C4-2B (cell line): ENCODE data around the gene CNTNAP5.

Experiments
- H3K27ac ChIP-seq: fragments of 450-650 bp; 2 replicates; pipeline ENCODE4 v1.5.1; 2017
- ZFX ChIP-seq: fragments of 450-650 bp; IDR thresholded peaks from 2 replicates; pipeline ENCODE4 v1.6.1; 2017
- TF ChIP-seq, protein P1 (sequence below): fragments of 450-650 bp; conservative IDR thresholded peaks from 2 replicates; pipeline ENCODE4 v1.5.1; 2017; ENCODE audit warnings: mild to moderate bottlenecking

The CNTNAP5 gene

DNA sequence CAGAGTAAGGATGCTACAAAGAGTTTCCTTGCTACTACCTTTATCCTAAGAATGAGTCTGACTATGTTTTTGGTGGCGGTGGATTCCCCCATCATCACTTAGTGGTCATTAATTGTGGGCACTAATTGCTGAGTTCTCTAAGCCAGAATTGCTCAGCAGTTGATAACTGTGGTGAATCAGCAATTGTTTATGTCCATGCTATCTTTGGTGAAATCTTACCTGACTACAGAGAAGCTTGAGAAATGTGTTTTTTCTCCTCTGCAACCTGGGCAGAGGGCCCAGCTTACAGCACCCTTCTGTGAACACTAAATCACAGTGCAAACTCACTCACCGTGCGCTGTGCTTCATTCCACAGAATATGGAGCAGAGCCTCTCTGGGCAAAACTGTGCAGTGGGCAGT is 683.6 kb downstream of the CNTNAP5 start:
- H3K27ac ChIP-seq: no peak overlapping the region; the same call in 1 of the 2 replicates
- TF ChIP-seq, protein P1, sequence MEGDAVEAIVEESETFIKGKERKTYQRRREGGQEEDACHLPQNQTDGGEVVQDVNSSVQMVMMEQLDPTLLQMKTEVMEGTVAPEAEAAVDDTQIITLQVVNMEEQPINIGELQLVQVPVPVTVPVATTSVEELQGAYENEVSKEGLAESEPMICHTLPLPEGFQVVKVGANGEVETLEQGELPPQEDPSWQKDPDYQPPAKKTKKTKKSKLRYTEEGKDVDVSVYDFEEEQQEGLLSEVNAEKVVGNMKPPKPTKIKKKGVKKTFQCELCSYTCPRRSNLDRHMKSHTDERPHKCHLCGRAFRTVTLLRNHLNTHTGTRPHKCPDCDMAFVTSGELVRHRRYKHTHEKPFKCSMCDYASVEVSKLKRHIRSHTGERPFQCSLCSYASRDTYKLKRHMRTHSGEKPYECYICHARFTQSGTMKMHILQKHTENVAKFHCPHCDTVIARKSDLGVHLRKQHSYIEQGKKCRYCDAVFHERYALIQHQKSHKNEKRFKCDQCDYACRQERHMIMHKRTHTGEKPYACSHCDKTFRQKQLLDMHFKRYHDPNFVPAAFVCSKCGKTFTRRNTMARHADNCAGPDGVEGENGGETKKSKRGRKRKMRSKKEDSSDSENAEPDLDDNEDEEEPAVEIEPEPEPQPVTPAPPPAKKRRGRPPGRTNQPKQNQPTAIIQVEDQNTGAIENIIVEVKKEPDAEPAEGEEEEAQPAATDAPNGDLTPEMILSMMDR: no peak
- TF ChIP-seq ZFX: no peak

GRCh38 chr2:124713969-124714368 is 688.9 kb downstream of the CNTNAP5 start:
- TF ChIP-seq, protein P1: no peak
- TF ChIP-seq ZFX: no peak
- H3K27ac ChIP-seq: no peak overlapping the region

GRCh38 chr2:124725187-124725586 is 700.1 kb downstream of the CNTNAP5 start:
- TF ChIP-seq, protein P1: no peak
- no peak for TF ChIP-seq ZFX
- H3K27ac ChIP-seq: no peak overlapping the region

DNA sequence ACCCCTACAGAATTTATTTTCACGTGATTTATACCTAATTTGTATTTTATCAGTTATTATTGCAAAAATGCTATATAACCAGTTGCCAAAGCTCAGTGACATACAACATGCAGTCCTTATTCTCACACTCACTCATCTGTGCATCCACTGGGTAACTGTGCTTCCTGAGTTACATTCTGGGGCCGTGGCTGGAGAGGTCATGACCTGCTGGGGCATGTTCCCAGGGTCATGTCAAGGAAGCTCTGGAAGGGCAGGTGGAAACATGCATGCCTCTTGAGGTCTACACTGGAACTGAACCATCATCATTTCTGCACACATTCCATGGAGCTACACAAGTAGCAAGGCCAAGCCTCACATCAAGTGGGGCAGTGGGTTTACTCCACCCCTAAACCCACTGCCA is 715.5 kb downstream of the CNTNAP5 start:
- TF ChIP-seq, protein P1: no peak
- no peak for TF ChIP-seq ZFX
- H3K27ac ChIP-seq: no peak overlapping the region

- no peak overlapping the region for H3K27ac ChIP-seq
- TF ChIP-seq, protein P1: peak; percentile 31
- no peak for TF ChIP-seq ZFX
Measured at GRCh38 chr2:124753842-124754241, 728.8 kb downstream of the CNTNAP5 start.

DNA sequence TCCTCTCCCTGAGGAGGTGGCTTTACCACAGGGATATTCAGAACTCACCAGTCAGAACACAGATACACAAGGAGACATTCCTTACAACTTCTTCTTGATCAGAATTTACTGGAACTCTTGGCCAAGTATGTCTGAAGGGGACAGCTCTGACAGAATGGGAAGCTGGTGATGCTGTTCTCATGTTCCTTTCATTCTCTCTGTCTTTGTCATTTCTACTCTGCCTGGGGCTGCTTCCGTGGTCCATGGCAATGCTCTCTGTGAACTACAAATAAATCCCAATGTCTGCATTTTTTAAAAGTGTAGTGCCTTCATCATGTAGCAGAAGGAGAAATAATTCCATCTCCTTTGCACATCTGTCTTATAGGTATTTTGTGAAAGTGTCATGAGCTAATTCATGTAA is 730.3 kb downstream of the CNTNAP5 start:
- TF ChIP-seq, protein P1: no peak
- TF ChIP-seq ZFX: no peak
- no peak overlapping the region for H3K27ac ChIP-seq

DNA sequence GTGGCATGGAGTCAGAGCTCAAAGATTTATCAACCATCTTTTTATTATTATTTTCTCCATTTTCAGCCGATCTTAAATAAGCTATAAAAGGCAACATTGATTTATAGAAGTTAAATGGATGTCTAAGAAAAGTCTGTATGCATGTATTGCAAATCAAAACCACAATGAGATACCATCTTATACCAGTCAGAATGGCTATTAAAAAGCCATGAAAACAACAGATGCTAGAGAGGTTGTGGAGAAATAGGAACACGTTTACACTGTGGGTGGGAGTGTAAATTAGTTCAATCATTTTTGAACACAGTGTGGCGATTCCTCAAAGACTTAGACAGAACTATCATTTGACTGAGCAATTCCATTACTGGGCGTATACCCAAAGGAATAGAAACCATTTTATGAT is 731.0 kb downstream of the CNTNAP5 start:
- no peak overlapping the region for H3K27ac ChIP-seq
- TF ChIP-seq, protein P1: no peak
- TF ChIP-seq ZFX: no peak
